ENCODE data around the gene SLCO4A1. TPM values are rescaled to one million over a fixed set of nuclear protein-coding genes. Genes with fewer than 3 reads are reported as not detected.

SLCO4A1 gene
- total and polyA plus RNA-seq, 9 of the 15 experiments (the other 6 are each of a cell fraction or from before 2014, with no cell fraction given): 1.6 to 21.9 (median 12.8) TPM

DNA sequence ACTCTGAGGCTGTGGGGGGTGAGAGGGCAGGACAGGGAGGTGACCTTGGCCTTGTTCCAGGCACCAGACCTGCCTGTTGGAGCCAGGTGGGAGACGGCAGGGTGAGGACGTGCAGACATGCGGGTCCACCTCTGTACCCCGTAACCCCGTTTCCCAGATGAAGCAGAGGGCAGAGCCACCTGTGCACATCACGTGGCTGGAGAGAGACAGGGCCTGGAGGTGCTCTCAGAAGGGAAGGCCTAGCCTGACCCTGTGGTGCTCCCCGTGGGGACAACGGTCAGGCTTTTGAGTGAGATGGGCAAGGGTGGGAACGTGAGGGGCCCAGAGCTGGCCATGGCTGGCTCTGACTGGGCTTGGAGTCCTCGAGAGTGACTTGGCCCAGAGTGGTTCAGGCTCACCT lies 72.9 kb downstream of the SLCO4A1 start:
- Histone ChIP-seq H3K4me2 (ENCODE audit: insufficient read depth, low read length) (no peak overlapping the region), H4K20me1 (replicated peaks; ENCODE audit: control insufficient read depth, insufficient read depth, low read length) (no peaks in the 10 kb centered on the region), H3K36me3 (ENCODE audit: control insufficient read depth, insufficient read depth, low read length) (no peaks in the 10 kb centered on the region), H2AFZ (ENCODE audit: low read depth, low read length) (no peak overlapping the region), H3K4me1 (replicated peaks in 1 of 2; ENCODE audit: control insufficient read depth in 2 of 2, insufficient read depth in 2 of 2, low read length in 2 of 2) (peaks cover 14 to 41% of the 10 kb centered on the region in 2 experiments; a peak in 4 of 5 replicates), H3K4me3 (no peak overlapping the region), H3K9me3 (replicated peaks; ENCODE audit: control insufficient read depth, insufficient read depth, low read depth, low read length) (no peaks in the 10 kb centered on the region), H3K27me3 (ENCODE audit: control insufficient read depth in 2 of 2, insufficient read depth in 2 of 2, low read length in 2 of 2) (peaks cover 16 to 38% of the 10 kb centered on the region in 2 experiments; a peak in 4 of 5 replicates), H3K9ac (ENCODE audit: insufficient read depth in 1 of 2, low read depth in 2 of 2, low read length in 2 of 2) (no peak overlapping the region), H3K79me2 (ENCODE audit: control insufficient read depth, insufficient read depth, low read length) (no peaks in the 10 kb centered on the region), H3K9me1 (ENCODE audit: control insufficient read depth, insufficient read depth, low read length) (no peaks in the 10 kb centered on the region), H3K27ac (ENCODE audit: extremely low read depth, low read depth, low read length) (no peak overlapping the region)
- BruUV-seq (replicated peaks): no TSS peak
- in situ Hi-C loops (cut with MboI) (no loop called here), intact Hi-C loops (cut with micrococcal nuclease) (no loop called here)
- no peak for DNase-seq (ENCODE audit: extremely low read depth in 1 of 4, low spot score in 3 of 4)
- no peak for ATAC-seq
- TF ChIP-seq USF1 (CRISPR knock-in tag; IDR thresholded peaks at IDR 0.05) (peak; percentile 22; the same call in 1 of the 2 replicates), SAP30 (IDR thresholded peaks at IDR 0.05; ENCODE audit: borderline replicate concordance, insufficient read depth, low read depth, low read length, poor library complexity, severe bottlenecking) (no peak)
- WGBS (ENCODE audit: insufficient coverage, low coverage, missing lambda C conversion rate): 36% methylated on average over 10 of the region's 10 CpGs
- no peak for FAIRE-seq
- ChIA-PET CTCF (ENCODE audit: low intra/inter-chr PET ratio) (no interaction called here), POLR2A (no interaction called here)

- POLR2A ChIA-PET: interaction anchor here (0.5 to 0.6 kb wide), 2 partner anchors 73 to 537 kb away, joined by 3 to 4 read pairs; no protein-coding TSS in a partner anchor
- peak overlapping the region; percentile 74 for H2AFZ ChIP-seq (ENCODE audit: low read depth, low read length)
- DNase-seq (ENCODE audit: extremely low read depth in 1 of 4, low spot score in 3 of 4) (no peak), ATAC-seq (no peak), FAIRE-seq (peak; percentile 59)
- CTCF ChIA-PET (ENCODE audit: low intra/inter-chr PET ratio): no interaction called here
- in situ Hi-C loops (cut with MboI): no loop called here
- intact Hi-C loops (cut with micrococcal nuclease): no loop called here
- no peak overlapping the region for H3K27ac ChIP-seq (ENCODE audit: extremely low read depth, low read depth, low read length)
- WGBS (ENCODE audit: insufficient coverage, low coverage, missing lambda C conversion rate): 22% methylated on average over 30 of the region's 30 CpGs
- H3K36me3 ChIP-seq (ENCODE audit: control insufficient read depth, insufficient read depth, low read length): no peaks in the 10 kb centered on the region
- no peak overlapping the region; the same call in 1 of the 2 replicates for H3K4me2 ChIP-seq (ENCODE audit: insufficient read depth, low read length)
- BruUV-seq (replicated peaks): no TSS peak
- H3K9me1 ChIP-seq (ENCODE audit: control insufficient read depth, insufficient read depth, low read length): no peaks in the 10 kb centered on the region
- H3K4me1 ChIP-seq (replicated peaks in 1 of 2; ENCODE audit: control insufficient read depth in 2 of 2, insufficient read depth in 2 of 2, low read length in 2 of 2): peaks cover 8 to 29% of the 10 kb centered on the region in 2 experiments; a peak in 4 of 5 replicates
- H3K9ac ChIP-seq (ENCODE audit: insufficient read depth in 1 of 2, low read depth in 2 of 2, low read length in 2 of 2): peak overlapping the region in 1 of 2 experiments; percentile 53; a peak in 1 of 4 replicates
- peaks cover 21 to 38% of the 10 kb centered on the region in 2 experiments; a peak in 4 of 5 replicates for H3K27me3 ChIP-seq (ENCODE audit: control insufficient read depth in 2 of 2, insufficient read depth in 2 of 2, low read length in 2 of 2)
- no peaks in the 10 kb centered on the region for H3K79me2 ChIP-seq (ENCODE audit: control insufficient read depth, insufficient read depth, low read length)
- H4K20me1 ChIP-seq (replicated peaks; ENCODE audit: control insufficient read depth, insufficient read depth, low read length): no peaks in the 10 kb centered on the region
- no peaks in the 10 kb centered on the region for H3K9me3 ChIP-seq (replicated peaks; ENCODE audit: control insufficient read depth, insufficient read depth, low read depth, low read length)
- no peak overlapping the region for H3K4me3 ChIP-seq
- TF ChIP-seq RCOR1 (IDR thresholded peaks at IDR 0.05; ENCODE audit: borderline replicate concordance in 1 of 2, low read depth in 2 of 2, low read length in 2 of 2): no peak
- TF ChIP-seq ZNF408 (CRISPR knock-in tag; IDR thresholded peaks at IDR 0.05; ENCODE audit: low read depth): no peak
- no peak for TF ChIP-seq HMG20B (CRISPR knock-in tag; IDR thresholded peaks at IDR 0.05)
- TF ChIP-seq ZNF239 (CRISPR knock-in tag; IDR thresholded peaks at IDR 0.05): no peak
- no peak for TF ChIP-seq DIDO1 (tag; IDR thresholded peaks at IDR 0.05; ENCODE audit: low read depth)
Measured at GRCh38 chr20:62716198-62716940, 74.1 kb downstream of the SLCO4A1 start.

Measured in K562 (cell line).